AG20443 (cell line): Measurements from ENCODE around the gene UPK3B.
"Not testable (repeated sequence)": the region's sequence is repeated elsewhere in the genome, so short reads cannot be mapped to it uniquely, and the experiment has no call there.

ENCODE experiments used
- DNase-seq: peaks from one replicate; pipeline ENCODE4 v3.0.0; 2012; ENCODE audit warnings: low spot score, mixed read lengths

UPK3B gene

DNA sequence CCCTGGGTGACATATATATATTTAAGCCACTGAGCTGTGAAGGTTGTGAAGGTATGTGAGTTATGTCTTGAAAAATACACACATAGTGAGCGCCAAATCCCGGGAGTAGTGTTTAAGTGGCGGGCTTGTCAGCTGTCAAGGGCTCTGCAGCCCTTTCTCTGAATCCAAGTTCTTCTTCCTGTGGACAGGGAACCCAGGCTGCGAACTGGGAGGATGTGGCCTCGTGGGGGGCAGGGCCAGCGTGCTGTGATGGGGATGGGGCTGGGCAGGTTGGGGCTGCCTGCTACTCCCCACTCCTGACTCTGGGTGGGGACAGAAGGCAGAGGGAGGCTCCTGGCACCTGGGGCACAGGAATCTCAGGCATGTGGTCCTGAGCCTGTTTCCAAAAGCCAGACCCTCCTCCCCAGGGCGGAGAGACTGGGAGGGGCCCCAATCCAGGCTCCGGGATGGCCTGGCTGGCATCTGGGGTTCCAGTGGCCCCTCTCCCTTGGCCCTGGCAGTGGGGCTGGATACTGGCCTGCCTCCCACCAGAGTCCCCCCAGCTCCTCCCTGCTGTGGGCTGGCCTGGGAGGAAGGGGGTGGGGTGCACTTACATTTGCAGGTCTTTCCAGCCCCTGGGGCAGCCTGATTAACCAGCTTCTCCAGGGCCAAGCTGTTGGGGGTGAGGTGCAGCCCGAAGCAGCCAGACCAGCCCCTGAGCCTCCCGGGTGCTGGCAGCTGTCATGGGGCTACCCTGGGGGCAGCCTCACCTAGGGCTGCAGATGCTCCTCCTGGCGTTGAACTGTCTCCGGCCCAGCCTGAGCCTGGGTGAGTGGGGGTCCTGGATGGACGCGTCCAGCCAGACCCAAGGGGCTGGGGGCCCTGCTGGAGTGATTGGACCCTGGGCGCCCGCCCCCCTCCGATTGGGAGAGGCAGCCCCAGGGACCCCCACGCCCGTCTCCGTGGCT is at the start of gene UPK3B:
UPK3B (plus strand) TSS at position 622 of the 947 bp plus-strand sequence; CDS start at position 723, 101 bp downstream.
- DNase-seq: peak; percentile 36

DNA sequence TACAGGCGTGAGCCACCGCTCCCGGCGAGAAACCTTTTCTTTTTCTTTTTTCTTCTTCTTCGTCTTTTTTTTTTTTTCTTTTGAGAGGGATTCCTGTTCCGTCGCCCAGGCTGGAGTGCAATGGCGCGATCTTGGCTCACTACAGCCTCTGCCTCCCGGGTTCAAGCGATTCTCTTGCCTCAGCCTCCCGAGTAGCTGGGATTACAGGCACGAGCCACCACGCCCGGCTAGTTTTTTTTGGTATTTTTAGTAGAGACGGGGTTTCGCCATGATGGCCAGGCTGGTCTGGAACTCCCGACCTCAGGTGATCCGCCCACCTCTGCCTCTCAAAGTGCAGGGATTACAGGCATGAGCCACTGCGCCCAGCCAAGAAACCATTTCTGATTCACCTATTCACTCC is 49.6 kb upstream of the UPK3B start:
- not testable (repeated sequence) for DNase-seq

DNA sequence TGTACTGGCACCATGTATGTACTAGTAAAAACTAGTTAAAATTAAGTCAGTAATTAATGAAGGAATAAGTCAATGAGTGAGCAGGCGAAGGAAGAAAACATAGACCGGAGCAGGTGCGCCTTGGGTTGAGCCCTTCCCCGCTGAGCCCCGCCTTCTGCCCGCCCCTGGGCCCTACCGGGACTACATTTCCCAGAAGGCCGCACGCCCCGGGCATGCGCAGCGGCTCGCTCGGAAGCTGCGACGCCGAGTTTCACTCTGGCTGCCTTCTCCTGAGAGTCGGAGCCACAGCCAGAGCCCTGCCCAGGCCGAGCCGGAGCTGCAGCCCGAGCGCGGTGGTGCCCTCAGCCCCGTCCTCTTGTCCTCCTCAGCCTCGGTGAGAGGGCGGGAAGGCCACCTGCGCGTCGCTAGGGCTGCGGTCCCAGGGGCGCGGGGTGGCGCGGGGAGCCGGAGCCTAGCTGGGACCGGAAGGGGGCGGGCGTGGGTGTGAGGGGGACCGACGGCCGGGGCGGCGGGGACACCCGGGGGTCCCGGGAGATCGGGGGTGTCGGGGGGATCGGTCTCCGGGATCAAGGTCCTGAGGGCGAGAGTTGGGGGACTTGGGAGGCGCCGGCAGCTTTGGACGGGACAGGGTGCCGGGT is 48.8 kb upstream of the UPK3B start, which contains the start of gene DTX2:
DTX2 (plus strand) TSS at position 246 of the 638 bp plus-strand sequence. CDS start 18,801 bp downstream, outside the sequence.
- not testable (repeated sequence) for DNase-seq

DNA sequence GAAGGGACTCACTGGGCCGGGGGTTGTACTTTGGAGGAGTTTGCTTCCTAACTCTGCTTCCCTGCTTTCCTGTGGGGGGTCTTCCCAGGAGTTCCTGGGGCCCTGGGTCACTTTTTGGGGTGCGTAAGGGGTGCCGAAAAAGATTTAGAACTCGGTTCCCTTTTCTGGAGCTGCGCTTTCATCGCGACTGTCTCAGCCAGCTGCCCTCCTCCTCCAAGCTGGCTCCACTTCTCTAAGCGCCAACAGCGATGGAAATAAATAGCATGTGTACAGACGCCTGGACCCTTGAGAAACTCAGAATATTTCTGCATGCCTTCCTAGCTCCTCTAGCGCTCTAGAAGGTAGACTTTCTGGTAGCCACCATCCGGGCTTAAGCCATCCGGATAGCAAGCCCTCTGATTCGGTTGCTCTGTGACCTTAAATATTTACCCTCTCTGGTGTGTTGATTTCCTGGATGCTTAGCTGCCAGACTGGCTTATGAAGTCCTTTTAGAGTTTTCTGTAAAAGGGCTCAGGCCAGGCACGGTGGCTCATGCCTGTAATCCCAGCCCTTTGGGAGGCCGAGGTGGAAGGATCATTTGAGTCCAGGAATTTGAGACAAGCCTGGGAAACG is 48.0 kb upstream of the UPK3B start:
- DNase-seq: not testable (repeated sequence)

- not testable (repeated sequence) for DNase-seq
These were observed 45.4 kb upstream of the UPK3B start for GRCh38 chr7:76464959-76465358.

GRCh38 chr7:76465950-76466349 is 44.4 kb upstream of the UPK3B start:
- DNase-seq: not testable (repeated sequence)

GRCh38 chr7:76467743-76468404 is 42.5 kb upstream of the UPK3B start:
- DNase-seq: not testable (repeated sequence)

GRCh38 chr7:76471556-76472221 is 38.7 kb upstream of the UPK3B start:
- DNase-seq: not testable (repeated sequence)

DNA sequence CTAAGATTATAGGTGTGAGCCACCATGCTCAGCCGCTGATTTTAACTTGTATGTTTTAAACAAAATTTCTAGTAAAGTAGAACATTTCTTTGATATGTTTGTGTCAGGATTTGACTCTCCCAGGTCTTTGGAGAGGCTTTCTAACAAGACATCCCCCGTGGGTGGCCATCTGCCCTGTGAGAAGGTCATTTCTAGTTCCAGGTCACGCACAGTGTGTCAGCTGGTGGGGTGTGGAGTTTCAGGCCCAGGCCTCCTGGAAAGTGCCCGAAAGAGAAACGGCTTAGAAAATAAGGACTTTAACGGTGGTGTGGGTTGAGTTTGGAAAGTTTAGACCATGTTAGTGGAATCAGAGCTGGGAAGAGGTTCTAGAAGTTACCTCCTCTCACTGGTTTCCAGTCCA is 37.3 kb upstream of the UPK3B start:
- not testable (repeated sequence) for DNase-seq

DNA sequence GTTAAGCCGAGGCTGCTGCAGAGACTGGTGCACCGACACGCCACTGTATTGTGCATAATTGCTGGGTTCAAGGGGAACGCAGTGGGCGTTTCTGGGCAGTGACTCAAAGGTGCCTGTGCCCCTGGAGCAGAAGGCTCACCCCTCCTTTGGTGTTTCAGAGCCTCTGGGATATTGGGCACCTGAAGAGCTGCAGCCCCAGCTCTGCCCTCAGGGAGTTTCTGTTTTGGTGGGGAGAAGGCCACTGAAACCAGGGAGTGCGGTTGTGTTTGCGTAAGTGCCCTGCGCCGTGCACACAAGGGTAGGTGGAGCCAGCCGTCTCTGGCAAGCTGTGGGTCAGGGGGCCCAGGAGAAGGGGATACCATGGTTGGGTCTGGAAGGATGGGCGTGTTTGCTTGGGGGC is 34.1 kb upstream of the UPK3B start:
- not testable (repeated sequence) for DNase-seq

DNA sequence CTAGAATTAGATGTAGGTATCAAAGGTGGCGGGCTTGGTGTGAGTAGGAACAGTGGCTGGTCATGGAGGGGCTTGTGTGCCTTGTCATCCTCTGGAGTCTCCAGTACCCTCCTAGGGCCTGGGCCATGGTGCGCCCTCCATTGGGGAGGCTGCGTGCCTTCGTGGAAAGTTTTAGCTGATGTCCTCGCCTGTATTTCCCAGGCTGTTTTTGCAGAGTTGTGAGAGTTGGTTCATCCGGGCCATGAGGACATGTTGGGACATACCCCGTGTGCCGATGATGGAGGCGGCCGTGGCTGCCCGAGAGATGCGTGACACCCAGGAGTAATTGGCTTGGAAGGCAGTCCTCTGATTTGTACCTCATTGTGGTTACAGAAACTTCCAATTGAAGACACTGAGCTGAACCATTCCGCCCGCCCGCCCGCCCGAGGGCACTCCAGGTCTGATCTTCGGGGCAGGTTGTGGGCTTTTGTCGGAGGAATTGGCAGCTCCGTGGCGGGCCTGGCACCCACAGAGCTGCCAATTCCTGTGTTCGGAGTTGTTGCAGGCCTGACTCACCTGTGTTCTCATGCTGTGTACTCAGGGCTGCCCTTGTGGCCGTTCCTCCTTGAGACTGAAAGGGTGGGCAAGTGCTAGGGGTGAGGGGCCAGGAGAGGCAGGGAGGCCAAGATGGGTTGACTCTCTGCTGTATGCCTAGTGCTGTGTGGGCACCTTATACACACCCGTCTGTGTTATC is 33.4 kb upstream of the UPK3B start:
- DNase-seq: not testable (repeated sequence)

DNA sequence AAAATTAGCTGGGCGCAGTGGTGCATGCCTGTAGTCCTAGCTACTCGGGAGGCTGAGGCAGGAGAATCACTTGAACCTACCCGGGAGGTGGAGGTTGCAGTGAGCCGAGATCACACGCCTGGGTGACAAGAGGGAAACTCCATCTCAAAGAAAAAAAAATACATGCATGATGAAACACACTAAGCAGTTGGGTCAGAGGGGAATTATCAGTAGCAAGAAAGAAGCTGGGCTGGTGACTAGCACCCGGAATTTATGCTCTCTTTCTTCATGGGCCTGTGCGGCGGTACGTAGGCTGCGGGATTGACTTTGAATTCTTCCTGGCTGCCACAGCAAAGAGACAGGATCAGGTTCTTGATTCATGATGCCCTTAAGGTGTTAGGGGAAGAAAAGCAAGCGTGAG is 30.7 kb upstream of the UPK3B start:
- DNase-seq: not testable (repeated sequence)

GRCh38 chr7:76480403-76481253 is 29.7 kb upstream of the UPK3B start:
- DNase-seq: not testable (repeated sequence)

- not testable (repeated sequence) for DNase-seq
These were observed 27.7 kb upstream of the UPK3B start for GRCh38 chr7:76482660-76483059.

DNA sequence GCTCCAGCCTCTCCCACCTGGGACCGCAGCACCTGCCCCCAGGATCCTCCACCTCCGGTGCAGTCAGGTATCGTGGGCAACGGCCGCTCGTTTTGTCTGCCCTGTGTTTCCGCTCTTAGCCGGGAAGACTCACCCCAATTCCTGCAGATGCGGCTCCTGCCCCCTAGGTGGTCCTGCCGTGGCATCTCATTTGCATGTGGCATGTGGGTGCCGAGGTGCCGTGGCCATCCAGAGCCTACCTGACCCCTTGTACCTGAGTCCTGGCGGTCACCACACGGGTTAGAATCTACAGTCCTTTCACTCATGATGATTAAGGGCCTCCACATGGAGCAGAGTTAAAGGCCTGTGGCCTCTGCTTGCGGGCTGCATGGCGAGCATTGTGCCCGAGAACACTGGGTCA is 27.3 kb upstream of the UPK3B start:
- DNase-seq: not testable (repeated sequence)

DNA sequence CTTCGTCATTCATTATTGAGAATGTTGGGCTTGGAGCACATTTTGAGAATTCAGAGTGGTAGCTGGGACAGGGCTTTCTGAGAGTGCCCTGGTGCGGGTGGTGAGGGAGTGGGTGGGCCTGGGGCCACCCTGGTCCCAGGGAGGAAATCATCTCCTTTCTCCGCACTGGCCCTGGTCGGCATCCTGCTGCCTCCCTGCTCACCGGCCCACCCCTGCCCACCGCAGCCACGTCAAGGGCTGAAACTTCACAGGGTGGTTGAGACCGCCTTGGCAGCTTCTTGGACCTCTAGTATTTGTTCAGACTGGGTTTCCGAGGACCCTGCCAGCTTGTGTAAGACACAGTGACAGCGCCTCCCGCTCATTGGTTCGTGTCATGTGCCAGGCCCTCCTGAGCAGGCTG is 25.9 kb upstream of the UPK3B start:
- DNase-seq: not testable (repeated sequence)

GRCh38 chr7:76485822-76486610 is 24.3 kb upstream of the UPK3B start:
- DNase-seq: not testable (repeated sequence)

GRCh38 chr7:76486618-76487017 is 23.7 kb upstream of the UPK3B start:
- not testable (repeated sequence) for DNase-seq

DNA sequence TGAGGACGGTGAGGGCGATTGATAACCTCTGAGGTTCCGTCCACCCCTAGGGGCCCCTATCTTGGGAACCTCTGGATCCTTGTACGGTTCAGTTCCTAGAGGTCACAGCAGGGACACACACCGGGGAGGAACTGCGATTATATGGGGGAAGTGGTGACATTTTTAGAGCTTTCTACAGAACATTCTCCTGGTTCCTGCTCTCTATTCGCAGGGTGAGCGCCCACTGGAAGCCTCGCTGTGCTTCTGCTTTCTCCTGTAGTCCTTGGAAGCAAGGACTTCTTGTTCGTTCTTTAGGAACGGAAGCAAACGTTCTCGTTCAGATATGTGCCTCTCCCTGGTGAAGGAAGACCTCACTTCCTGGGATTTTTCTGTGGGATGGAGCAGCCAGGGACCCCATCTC is 22.4 kb upstream of the UPK3B start:
- not testable (repeated sequence) for DNase-seq
